GM12878 (cell line): ENCODE data around the gene ATF2. TPM values are rescaled to one million over a fixed set of nuclear protein-coding genes. Genes with fewer than 3 reads are reported as not detected.

Experiments
- ATAC-seq: fragments of 200-7000 bp; cut with Tn5 transposase; 3 replicates; pipeline ENCODE4 v1.9.1; 2020; ENCODE audit warnings: mild to moderate bottlenecking, moderate library complexity
- BruUV-seq: library from RNA; stranded (reverse); fragments of 400-500 nt; replicated peaks from 2 replicates; lab custom pipeline; 2021; lab: Mats Ljungman, UMichigan
- CTCF ChIA-PET: fragments of 300-600 bp; sonication (Branson Sonifier 250); formaldehyde crosslinking; extraction: SDS; loops from one replicate; lab custom pipeline; 2021; ENCODE audit warnings: inconsistent platforms; lab: Yijun Ruan, JAX
- POLR2A ChIA-PET: fragments of 350-600 bp; formaldehyde crosslinking; extraction: SDS; loops from one replicate; lab custom pipeline; 2021; ENCODE audit warnings: inconsistent platforms; lab: Charles Lee
- RAD21 ChIA-PET: fragments of 300-600 bp; sonication (Branson Sonifier 250); formaldehyde crosslinking; loops from one replicate; lab custom pipeline; 2023; ENCODE audit warnings: antibody characterized with exemption; ENCODE audit not compliant: unreplicated experiment; lab: Charles Lee
- SMC1A ChIA-PET: fragments of 300-600 bp; sonication (Branson Sonifier 250); formaldehyde crosslinking; loops from one replicate; lab custom pipeline; 2023; ENCODE audit not compliant: unreplicated experiment, uncharacterized antibody; lab: Charles Lee
- DNase-seq: peaks from one replicate; pipeline ENCODE4 v3.0.0-alpha.2; 2011; ENCODE audit warnings: low read depth, low spot score
- FAIRE-seq: peaks from 3 replicates; lab custom pipeline; 2011; peaks lifted over from hg19 to GRCh38; lab: Jason Lieb, UNC
- H2AFZ ChIP-seq: 2 replicates; pipeline ENCODE4 v1.6.0; 2011; ENCODE audit warnings: low read depth, low read length, control low read depth; ENCODE audit not compliant: control insufficient read depth
- H3K27ac ChIP-seq: 2 replicates; pipeline ENCODE4 v1.5.1; 2011; ENCODE audit warnings: control low read depth; ENCODE audit not compliant: control insufficient read depth, insufficient read depth
- H3K27me3 ChIP-seq, 2 experiments: replicated peaks in 1 of 2; 2 replicates each; pipeline versions ENCODE4 v1.6.0 to v1.6.1; 2011; ENCODE audit warnings: low read length in 1 of 2; ENCODE audit not compliant: control insufficient read depth in 2 of 2, insufficient read depth in 2 of 2
- H3K36me3 ChIP-seq, 2 experiments: 2 replicates each; pipeline ENCODE4 v1.5.1; 2011; ENCODE audit warnings: low read length in 1 of 2; ENCODE audit not compliant: control insufficient read depth in 2 of 2, insufficient read depth in 2 of 2
- H3K4me1 ChIP-seq: 2 replicates; pipeline ENCODE4 v1.6.1; 2011; ENCODE audit warnings: mild to moderate bottlenecking, low read length, moderate library complexity, mixed read lengths; ENCODE audit not compliant: control insufficient read depth, insufficient read depth
- H3K4me2 ChIP-seq: 2 replicates; pipeline ENCODE4 v1.6.0; 2011; ENCODE audit warnings: control low read depth; ENCODE audit not compliant: control insufficient read depth, insufficient read depth
- H3K4me3 ChIP-seq: fragments of 200-600 bp; sonication (generic); 2 replicates; pipeline ENCODE4 v1.5.1; 2016
- H3K79me2 ChIP-seq: 2 replicates; pipeline ENCODE4 v1.6.0; 2011; ENCODE audit warnings: low read length; ENCODE audit not compliant: control insufficient read depth, insufficient read depth
- H3K9ac ChIP-seq: 2 replicates; pipeline ENCODE4 v1.8.0; 2011; ENCODE audit warnings: low read length, control low read depth, mixed read lengths; ENCODE audit not compliant: control insufficient read depth, insufficient read depth
- H3K9me3 ChIP-seq: replicated peaks from 3 replicates; pipeline ENCODE4 v1.5.1; 2011; ENCODE audit warnings: mild to moderate bottlenecking, low read length; ENCODE audit not compliant: control insufficient read depth, insufficient read depth
- H4K20me1 ChIP-seq: 2 replicates; pipeline ENCODE4 v1.6.0; 2011; ENCODE audit not compliant: control insufficient read depth, insufficient read depth
- IKZF2 ChIP-seq, 2 experiments: fragments of 450-650 bp; IDR thresholded peaks; 2 replicates each; pipeline ENCODE4 v1.6.1; 2017; ENCODE audit warnings: mild to moderate bottlenecking in 2 of 2, moderate library complexity in 2 of 2
- MTA2 ChIP-seq: fragments of 450-650 bp; IDR thresholded peaks from 2 replicates; pipeline ENCODE4 v1.6.1; 2016; ENCODE audit warnings: low read depth, mild to moderate bottlenecking, moderate library complexity
- MTA3 ChIP-seq: IDR thresholded peaks from 2 replicates; pipeline ENCODE4 v1.6.1; 2012; ENCODE audit warnings: low read length, inconsistent platforms, borderline replicate concordance
- NFYA ChIP-seq: IDR thresholded peaks from 2 replicates; pipeline ENCODE4 v1.6.1; 2011; ENCODE audit warnings: low read depth, mild to moderate bottlenecking, low read length, improper control_type of control experiment, borderline replicate concordance
- RBBP5 ChIP-seq: fragments of 200-600 bp; sonication (generic); conservative IDR thresholded peaks from 2 replicates; pipeline ENCODE4 v1.6.1; 2016
- RUNX3 ChIP-seq: IDR thresholded peaks from 2 replicates; pipeline ENCODE4 v1.6.1; 2012; ENCODE audit warnings: low read length, inconsistent platforms
- SIN3A ChIP-seq: IDR thresholded peaks from 2 replicates; pipeline ENCODE4 v1.6.1; 2012; ENCODE audit warnings: low read depth, low read length, improper control_type of control experiment
- SKIL ChIP-seq: fragments of 450-650 bp; IDR thresholded peaks from 2 replicates; pipeline ENCODE4 v1.6.1; 2017; ENCODE audit warnings: mild to moderate bottlenecking, low read depth, inconsistent platforms; ENCODE audit not compliant: poor library complexity, severe bottlenecking
- SRF ChIP-seq, 2 experiments: IDR thresholded peaks; 2 replicates each; pipeline ENCODE4 v1.6.1; 2011; ENCODE audit warnings: low read depth in 2 of 2, low read length in 2 of 2, mild to moderate bottlenecking in 1 of 2, moderate library complexity in 1 of 2
- ZNF592 ChIP-seq: fragments of 450-650 bp; IDR thresholded peaks from 2 replicates; pipeline ENCODE4 v1.6.1; 2017; ENCODE audit warnings: mild to moderate bottlenecking, moderate library complexity
- ZSCAN29 ChIP-seq: fragments of 450-650 bp; IDR thresholded peaks from 2 replicates; pipeline ENCODE4 v1.6.1; 2017; ENCODE audit warnings: mild to moderate bottlenecking, moderate library complexity
- WGBS: methylation state at CpG from one replicate; pipeline ENCODE4 v1.1.6; 2016; ENCODE audit warnings: low lambda C conversion rate; ENCODE audit not compliant: insufficient replicate concordance, insufficient coverage; ENCODE audit errors: missing lambda C conversion rate; 5-methylcytosine and 5-hydroxymethylcytosine counted together
- in situ Hi-C: fragments of 300-500 bp; cut with MboI; formaldehyde crosslinking; loops from 9 replicates; pipeline ENCODE4 v1.14.3; 2018; ENCODE audit warnings: mixed read lengths
- intact Hi-C: fragments of 100-400 bp; cut with micrococcal nuclease; formaldehyde crosslinking; loops from one replicate; pipeline ENCODE4 v1.14.2; 2022; ENCODE audit not compliant: unreplicated experiment
- polyA plus RNA-seq, 11 experiments: library from polyadenylated mRNA; depleted of rRNA in 4 of 11; unstranded in 6 of 11; stranded (reverse) in 5 of 11; fragments of >200 nt; fragmentation: Nextera tagmentation in 4 of 11; fragmentation: Illumina TruSeq in 1 of 11; extraction: Ambion mirVana in 4 of 11; extraction: Trizol in 1 of 11; gene quantifications; 1 replicate in 1 of 11; 2 replicates in 10 of 11; pipeline versions ENCODE4 v1.2.1 to v1.2.3, GENCODE V29; 2011 to 2016; ENCODE audit warnings: inconsistent platforms in 2 of 11, missing spikeins in 2 of 11, low read depth in 1 of 11
- total RNA-seq, 4 experiments: library from RNA; depleted of rRNA in 3 of 4; stranded (reverse); fragments of >200 nt in 3 of 4; fragmentation: Illumina TruSeq in 1 of 4; extraction: Trizol in 1 of 4; gene quantifications; 2 replicates each; pipeline versions ENCODE4 v1.2.1 to v1.2.3, GENCODE V29; 2013 to 2021
- TF ChIP-seq, protein P1 (sequence below): IDR thresholded peaks from 2 replicates; pipeline ENCODE4 v1.6.1; 2012; ENCODE audit warnings: mild to moderate bottlenecking, low read depth, low read length

Gene ATF2
- total and polyA plus RNA-seq, 10 of the 15 experiments (the other 5 are each of a cell fraction or from before 2014, with no cell fraction given), result 10.3 to 78.0 (median 36.0) TPM

- TF ChIP-seq, protein P1, sequence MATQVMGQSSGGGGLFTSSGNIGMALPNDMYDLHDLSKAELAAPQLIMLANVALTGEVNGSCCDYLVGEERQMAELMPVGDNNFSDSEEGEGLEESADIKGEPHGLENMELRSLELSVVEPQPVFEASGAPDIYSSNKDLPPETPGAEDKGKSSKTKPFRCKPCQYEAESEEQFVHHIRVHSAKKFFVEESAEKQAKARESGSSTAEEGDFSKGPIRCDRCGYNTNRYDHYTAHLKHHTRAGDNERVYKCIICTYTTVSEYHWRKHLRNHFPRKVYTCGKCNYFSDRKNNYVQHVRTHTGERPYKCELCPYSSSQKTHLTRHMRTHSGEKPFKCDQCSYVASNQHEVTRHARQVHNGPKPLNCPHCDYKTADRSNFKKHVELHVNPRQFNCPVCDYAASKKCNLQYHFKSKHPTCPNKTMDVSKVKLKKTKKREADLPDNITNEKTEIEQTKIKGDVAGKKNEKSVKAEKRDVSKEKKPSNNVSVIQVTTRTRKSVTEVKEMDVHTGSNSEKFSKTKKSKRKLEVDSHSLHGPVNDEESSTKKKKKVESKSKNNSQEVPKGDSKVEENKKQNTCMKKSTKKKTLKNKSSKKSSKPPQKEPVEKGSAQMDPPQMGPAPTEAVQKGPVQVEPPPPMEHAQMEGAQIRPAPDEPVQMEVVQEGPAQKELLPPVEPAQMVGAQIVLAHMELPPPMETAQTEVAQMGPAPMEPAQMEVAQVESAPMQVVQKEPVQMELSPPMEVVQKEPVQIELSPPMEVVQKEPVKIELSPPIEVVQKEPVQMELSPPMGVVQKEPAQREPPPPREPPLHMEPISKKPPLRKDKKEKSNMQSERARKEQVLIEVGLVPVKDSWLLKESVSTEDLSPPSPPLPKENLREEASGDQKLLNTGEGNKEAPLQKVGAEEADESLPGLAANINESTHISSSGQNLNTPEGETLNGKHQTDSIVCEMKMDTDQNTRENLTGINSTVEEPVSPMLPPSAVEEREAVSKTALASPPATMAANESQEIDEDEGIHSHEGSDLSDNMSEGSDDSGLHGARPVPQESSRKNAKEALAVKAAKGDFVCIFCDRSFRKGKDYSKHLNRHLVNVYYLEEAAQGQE, result no peak
Measured at GRCh38 chr2:175076272-175076671, 91.7 kb downstream of the ATF2 start (continued).

DNA sequence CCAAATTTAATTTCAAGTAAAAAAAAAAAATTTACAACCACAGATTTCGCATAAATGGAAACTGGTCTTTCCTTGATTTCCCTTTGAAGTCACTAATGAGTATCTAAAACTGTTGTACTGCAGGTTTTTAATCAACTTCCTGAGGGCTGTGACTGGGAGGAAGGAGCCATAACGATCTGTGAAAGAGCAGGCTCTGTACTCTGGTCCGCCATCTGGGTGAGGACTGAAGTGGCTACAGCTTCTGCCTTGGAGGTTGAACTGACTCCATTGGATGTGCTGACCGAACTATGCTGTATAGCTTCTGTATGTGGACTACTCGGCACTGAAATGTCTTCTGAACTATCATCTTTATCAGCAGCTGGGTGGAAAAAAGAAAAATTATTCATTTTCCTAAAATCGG lies 93.5 kb downstream of the ATF2 start:
- Histone ChIP-seq H3K79me2 (no peaks in the 10 kb centered on the region), H3K9ac (no peak overlapping the region), H3K4me1 (no peaks in the 10 kb centered on the region), H3K4me3 (no peak overlapping the region), H4K20me1 (no peaks in the 10 kb centered on the region), H2AFZ (no peak overlapping the region), H3K27ac (no peak overlapping the region), H3K27me3 (no peaks in the 10 kb centered on the region), H3K36me3 (peaks cover 0 to 7% of the 10 kb centered on the region in 2 experiments; a peak in 2 of 4 replicates), H3K4me2 (no peak overlapping the region), H3K9me3 (no peaks in the 10 kb centered on the region)
- RAD21 ChIA-PET, result no interaction called here
- DNase-seq (no peak), ATAC-seq (no peak), FAIRE-seq (no peak)
- SMC1A ChIA-PET, result interaction anchor here (0.6 kb wide), 1 partner anchor 48 kb away, joined by 5 read pairs; no protein-coding TSS in a partner anchor
- no TSS peak for BruUV-seq
- in situ Hi-C loops (no loop called here), intact Hi-C loops (no loop called here)
- POLR2A ChIA-PET, result no interaction called here
- CTCF ChIA-PET, result no interaction called here
- WGBS, result 96% methylated on average over 6 of the region's 6 CpGs
- TF ChIP-seq ZSCAN29 (no peak), SKIL (no peak), SRF (IDR thresholded peaks at IDR 0.05; ENCODE audit: low read depth in 2 of 2, low read length in 2 of 2) (no peak), MTA3 (no peak), SIN3A (no peak), RBBP5 (no peak), MTA2 (no peak), ZNF592 (no peak), IKZF2 (IDR thresholded peaks at IDR 0.05) (no peak), RUNX3 (no peak), NFYA (no peak)
